ENCODE data around the gene SND1.

GRCh38 chr7:128011131-128011661, 359.2 kb downstream of the SND1 start:
- TF ChIP-seq EGR1 (IDR thresholded peaks at IDR 0.05) (no peak), NFIC (IDR thresholded peaks at IDR 0.05) (no peak)

All from Ishikawa (cell line).